M059J (cell line): ENCODE measurements around the gene CST5. TPM values are rescaled to one million over a fixed set of nuclear protein-coding genes. Genes with fewer than 3 reads are reported as not detected.
"Not testable (repeated sequence)": the region's sequence is repeated elsewhere in the genome, so short reads cannot be mapped to it uniquely, and the experiment has no call there.

Experiments used
- DNase-seq: peaks from one replicate; pipeline ENCODE4 v3.0.0-alpha.2; 2012; ENCODE audit warnings: low read depth
- total RNA-seq: library from RNA; depleted of rRNA; stranded (reverse); fragments of >200 nt; shearing (Covaris generic); gene quantifications from 2 replicates; pipeline ENCODE4 v1.2.3, GENCODE V29; 2014

The CST5 gene
- total RNA-seq, 1 experiment from 2014 or later: not detected

- peak; percentile 66 for DNase-seq
Observed at GRCh38 chr20:23889775-23890187, 10.2 kb upstream of the CST5 start.

- no peak for DNase-seq
Observed at GRCh38 chr20:23887856-23888255, 8.3 kb upstream of the CST5 start.

- no peak for DNase-seq
Observed at GRCh38 chr20:23884771-23885162, 5.2 kb upstream of the CST5 start.

DNA sequence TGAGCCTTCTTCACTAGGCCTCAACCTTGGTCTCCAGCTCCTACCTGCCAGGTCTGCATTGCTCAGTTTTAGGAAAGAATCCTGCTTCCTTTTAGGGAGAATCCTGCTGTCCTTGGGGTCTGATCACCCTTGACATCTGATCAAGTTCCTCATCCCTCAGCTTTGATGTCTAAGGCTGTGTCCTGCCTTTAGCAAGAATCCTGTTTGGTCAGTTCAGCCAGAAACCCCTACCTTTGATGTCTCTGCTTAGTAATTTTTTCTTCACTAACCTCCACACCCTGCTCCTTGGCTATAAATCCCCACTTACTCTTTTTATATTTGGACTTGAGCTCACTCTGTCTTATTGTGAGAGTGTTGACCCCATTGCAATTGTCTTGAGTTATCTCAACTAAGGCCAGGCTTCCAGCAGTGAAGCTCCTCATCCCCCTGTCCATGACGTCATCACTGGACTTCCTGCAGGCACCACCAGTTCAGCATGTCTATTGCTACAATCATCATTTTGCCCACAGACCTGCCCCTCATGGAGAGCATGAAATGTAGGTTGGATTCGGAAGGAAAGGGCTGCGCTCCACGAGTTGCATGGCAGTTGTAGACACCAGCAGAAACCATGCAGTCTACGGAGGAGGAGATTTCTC is 4.7 kb upstream of the CST5 start:
- no peak for DNase-seq

- peak; percentile 54 for DNase-seq
Observed at GRCh38 chr20:23881371-23881770, 1.8 kb upstream of the CST5 start.

GRCh38 chr20:23880417-23880816 is 869 bp upstream of the CST5 start:
- peak; percentile 21 for DNase-seq

DNA sequence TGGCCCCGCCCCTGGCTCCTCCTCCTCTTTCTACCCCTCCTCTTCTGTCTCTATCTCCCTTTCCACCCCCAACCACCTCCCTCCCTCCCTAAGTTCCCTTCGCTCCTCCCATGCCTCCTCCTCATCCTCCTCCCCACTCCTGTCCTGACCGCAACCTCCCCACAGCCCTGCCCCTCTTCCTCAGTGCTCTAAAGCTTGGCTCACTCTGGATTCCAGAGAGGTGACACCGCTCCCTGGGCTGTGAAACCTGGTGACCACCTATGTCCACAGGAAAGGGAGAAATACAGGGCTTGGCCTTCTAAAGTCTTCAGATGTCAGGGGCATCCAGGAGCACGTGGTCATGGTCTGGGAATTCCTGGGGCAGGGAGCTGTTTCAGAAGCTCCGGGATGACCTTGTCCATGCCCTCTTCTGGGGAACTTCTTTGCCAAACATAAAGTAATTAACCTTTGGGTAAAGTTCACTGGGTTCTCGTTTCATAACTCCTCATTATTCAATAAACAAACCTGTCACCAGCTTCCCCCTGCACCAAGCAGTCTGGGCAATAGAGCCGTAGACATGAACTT is 345 bp upstream of the CST5 start:
- peak; percentile 71 for DNase-seq

DNA sequence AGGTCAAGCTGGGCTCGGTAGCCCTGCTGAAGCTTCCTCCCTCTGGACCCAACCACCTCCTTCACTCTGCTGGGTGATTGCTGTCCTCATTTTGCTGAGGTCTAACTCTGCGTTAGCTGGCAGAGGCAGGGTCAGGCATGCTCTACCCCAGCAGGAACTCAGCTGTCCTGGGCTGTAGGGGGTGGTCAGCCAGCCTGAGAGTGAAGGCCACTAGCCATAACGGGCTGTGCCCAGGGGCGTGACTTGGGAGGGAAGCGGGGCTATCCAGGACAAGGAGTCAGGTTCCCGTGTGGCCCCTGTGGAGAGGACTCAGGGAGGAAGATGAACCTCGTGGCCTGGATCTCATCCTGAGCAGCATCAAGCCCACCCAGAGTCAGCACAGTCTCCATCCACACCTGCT is 761 bp downstream of the CST5 start:
- DNase-seq: no peak

- not testable (repeated sequence) for DNase-seq
Observed at GRCh38 chr20:23878016-23878542, 1.5 kb downstream of the CST5 start.

GRCh38 chr20:23877524-23877923 is 2.0 kb downstream of the CST5 start:
- DNase-seq: no peak

DNA sequence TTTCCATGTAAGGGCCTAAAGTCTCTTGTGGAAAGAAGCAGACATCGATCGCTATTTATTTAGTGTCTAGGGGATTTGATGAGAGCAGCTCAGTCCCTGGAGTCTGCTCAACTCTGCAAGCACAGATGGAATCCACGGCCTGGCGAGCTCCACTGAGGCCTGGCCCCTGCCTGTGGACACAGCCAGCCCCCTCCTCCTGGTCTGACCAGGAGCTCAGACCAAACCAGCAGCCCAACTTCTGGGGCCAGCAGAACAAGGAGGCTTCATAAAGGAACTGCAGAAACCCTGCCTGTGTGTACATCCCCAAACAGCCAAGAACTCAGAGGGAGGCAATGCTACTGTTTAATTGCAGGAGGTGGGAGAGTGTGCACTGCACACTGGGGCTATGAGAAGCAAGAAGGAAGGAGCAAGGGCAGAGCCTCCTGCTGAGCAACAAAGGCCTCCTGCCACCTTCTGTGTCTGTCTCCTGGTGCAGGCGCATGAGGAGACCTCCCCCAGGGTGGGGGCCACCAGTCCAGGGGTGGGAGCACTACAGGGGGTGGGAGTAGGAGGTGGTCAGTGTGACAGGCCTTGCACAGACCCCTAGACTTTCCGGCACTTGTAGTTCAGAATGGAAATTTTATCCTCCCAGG is 3.8 kb downstream of the CST5 start:
- DNase-seq: no peak

GRCh38 chr20:23874747-23875146 is 4.8 kb downstream of the CST5 start:
- no peak for DNase-seq

- DNase-seq: no peak
Observed at GRCh38 chr20:23873370-23874015, 6.1 kb downstream of the CST5 start.

DNA sequence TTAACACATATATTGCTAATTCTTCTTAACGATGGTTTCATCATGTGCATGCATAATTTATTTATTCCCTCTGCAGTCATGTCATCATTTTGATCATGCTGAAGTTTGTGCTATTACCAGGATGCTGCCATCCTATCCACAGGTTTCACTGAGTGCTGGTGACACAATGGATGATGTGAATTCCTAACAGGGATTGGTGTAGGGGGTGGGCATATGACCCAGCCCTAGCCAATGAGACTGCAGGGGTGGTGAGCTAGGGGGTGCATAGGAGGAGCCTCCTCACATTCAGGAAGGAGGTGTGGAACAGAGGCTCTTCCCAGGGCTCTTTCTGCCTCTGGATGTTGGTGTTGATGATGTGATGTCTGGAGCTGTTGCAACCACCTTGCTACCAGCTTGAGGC is 7.5 kb downstream of the CST5 start:
- no peak for DNase-seq

GRCh38 chr20:23870461-23870860 is 9.1 kb downstream of the CST5 start:
- DNase-seq: no peak

DNA sequence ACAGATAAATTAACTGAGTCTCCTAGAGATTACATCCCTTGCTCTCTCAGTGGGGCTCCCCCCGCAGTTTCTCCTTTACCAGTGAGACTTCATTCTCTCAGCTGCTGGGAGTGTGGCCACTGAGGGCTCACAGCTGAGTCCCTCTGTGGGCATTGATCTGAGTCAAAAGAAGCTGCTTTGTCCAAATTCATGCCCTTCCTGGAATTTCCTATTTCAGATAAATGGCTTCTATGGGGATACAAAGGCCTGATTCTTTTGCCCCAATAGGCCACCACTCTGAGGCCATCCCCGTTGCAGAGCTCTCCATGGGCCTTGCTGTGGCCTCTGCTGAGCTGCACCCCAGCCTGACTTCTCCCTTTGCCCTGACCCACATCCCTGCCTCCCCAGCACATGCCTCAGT is 10.0 kb downstream of the CST5 start:
- DNase-seq: no peak

GRCh38 chr20:23868321-23868720 is 11.2 kb downstream of the CST5 start:
- no peak for DNase-seq

GRCh38 chr20:23867152-23867776 is 12.3 kb downstream of the CST5 start:
- DNase-seq: no peak

GRCh38 chr20:23860771-23861170 is 18.8 kb downstream of the CST5 start:
- DNase-seq: not testable (repeated sequence)

- no peak for DNase-seq
Observed at GRCh38 chr20:23857962-23858595, 21.5 kb downstream of the CST5 start.

- DNase-seq: peak; percentile 86
Observed at GRCh38 chr20:23856736-23857135, 22.8 kb downstream of the CST5 start.

GRCh38 chr20:23856226-23856625 is 23.3 kb downstream of the CST5 start:
- DNase-seq: no peak
